Spleen (tissue), 11 donors: ENCODE measurements around the gene ADAMTS6. TPM values are rescaled to one million over a fixed set of nuclear protein-coding genes. Genes with fewer than 3 reads are reported as not detected.

Source experiments
- DNase-seq: peaks from one replicate; pipeline ENCODE4 v3.0.0-alpha.2; 2020
- H3K27ac ChIP-seq, 8 donors: fragments of 200-600 bp; sonication (generic) in 7 of 8; 1 replicate in 4 of 8; 2 replicates in 4 of 8; pipeline versions ENCODE4 v1.5.0 to v1.8.0; 2016 to 2021; ENCODE audit warnings: inconsistent platforms in 4 of 8, mild to moderate bottlenecking in 4 of 8, moderate library complexity in 1 of 8
- H3K27me3 ChIP-seq, 7 donors: fragments of 200-600 bp; sonication (generic) in 6 of 7; replicated peaks in 1 of 7; 1 replicate in 4 of 7; 2 replicates in 3 of 7; pipeline versions ENCODE4 v1.5.0 to v1.8.0; 2016 to 2021; ENCODE audit warnings: inconsistent platforms in 3 of 7, mild to moderate bottlenecking in 1 of 7
- H3K36me3 ChIP-seq, 6 donors: fragments of 200-600 bp; sonication (generic) in 5 of 6; 1 replicate in 4 of 6; 2 replicates in 2 of 6; pipeline versions ENCODE4 v1.5.0 to v1.8.0; 2016 to 2021; ENCODE audit warnings: inconsistent platforms in 2 of 6
- H3K4me1 ChIP-seq, 6 donors: fragments of 200-600 bp; sonication (generic) in 5 of 6; 1 replicate in 3 of 6; 2 replicates in 3 of 6; pipeline versions ENCODE4 v1.5.0 to v1.8.0; 2016 to 2021; ENCODE audit warnings: inconsistent platforms in 3 of 6
- H3K4me3 ChIP-seq, 8 donors: fragments of 200-600 bp; sonication (generic) in 7 of 8; 1 replicate in 4 of 8; 2 replicates in 4 of 8; pipeline versions ENCODE4 v1.5.0 to v1.8.0; 2016 to 2021; ENCODE audit warnings: inconsistent platforms in 4 of 8, mild to moderate bottlenecking in 4 of 8, moderate library complexity in 2 of 8
- H3K9me3 ChIP-seq, 8 donors: fragments of 200-600 bp; sonication (generic) in 7 of 8; 1 replicate in 4 of 8; 2 replicates in 4 of 8; pipeline versions ENCODE4 v1.5.0 to v1.8.0; 2016 to 2021; ENCODE audit warnings: inconsistent platforms in 4 of 8
- POLR2A ChIP-seq, 3 donors: fragments of 450-650 bp; IDR thresholded peaks; one replicate each; pipeline ENCODE4 v1.5.1; 2017; ENCODE audit warnings: antibody characterized with exemption in 3 of 3, mild to moderate bottlenecking in 1 of 3
- POLR2AphosphoS5 ChIP-seq, 3 donors: sonication (generic); formaldehyde crosslinking; IDR thresholded peaks; one replicate each; pipeline ENCODE4 v1.5.1; 2017; ENCODE audit warnings: antibody characterized with exemption in 3 of 3
- WGBS, 5 donors: extraction: QIAGEN DNeasy Blood & Tissue Kit in 3 of 5; methylation state at CpG; one replicate each; pipeline versions ENCODE4 v1.1.5 to v1.1.7; 2013 to 2018; 5-methylcytosine and 5-hydroxymethylcytosine counted together
- intact Hi-C: fragments of 100-400 bp; cut with DNase I; formaldehyde crosslinking; loops from one replicate; pipeline ENCODE4 v1.15.0; 2023; ENCODE audit warnings: low total_unique reads
- polyA plus RNA-seq, 3 donors: library from polyadenylated mRNA; stranded (reverse); fragments of 200-250 nt; gene quantifications; one replicate each; pipeline ENCODE4 v1.2.1, GENCODE V29; 2013
- total RNA-seq, 7 donors: library from RNA; depleted of rRNA in 3 of 7; stranded (reverse); fragments of >200 nt in 3 of 7; fragmentation: NEBNext Ultra II Directional in 4 of 7; extraction: Animal tissue kit (Norgen Biotek cat#: 25700) in 4 of 7; gene quantifications; one replicate each; pipeline versions ENCODE4 v1.1.0 to v1.2.1, GENCODE V29; 2016 to 2021
- TF ChIP-seq, protein P1 (sequence below), 11 experiments: fragments of 200-600 bp in 7 of 11; fragments of 450-650 bp in 4 of 11; sonication (generic) in 4 of 11; IDR thresholded peaks in 8 of 11; conservative IDR thresholded peaks in 3 of 11; 1 replicate in 7 of 11; 2 replicates in 4 of 11; pipeline versions ENCODE4 v1.4.0 to v1.8.0; 2016 to 2021; ENCODE audit warnings: antibody characterized with exemption in 11 of 11, inconsistent platforms in 4 of 11, mild to moderate bottlenecking in 1 of 11
- donor health status: healthy with polysubstance abuse.
- donor health status: DM: no; HTN: no; CAD: no; lungs with moderate emphysema.
- donor health status: DM: no; HTN: no; CAD: no.
- donor health status: Bipolar disorder and iron deficiency.
- donor health status: healthy.
- donor health status: DM: no; HTN: no; CAD: no.
- donor health status: DM: yes; HTN: yes; CAD: no.

ADAMTS6 gene
- total and polyA plus RNA-seq, 10 donors, result 1.1 to 16.4 (median 6.3) TPM

DNA sequence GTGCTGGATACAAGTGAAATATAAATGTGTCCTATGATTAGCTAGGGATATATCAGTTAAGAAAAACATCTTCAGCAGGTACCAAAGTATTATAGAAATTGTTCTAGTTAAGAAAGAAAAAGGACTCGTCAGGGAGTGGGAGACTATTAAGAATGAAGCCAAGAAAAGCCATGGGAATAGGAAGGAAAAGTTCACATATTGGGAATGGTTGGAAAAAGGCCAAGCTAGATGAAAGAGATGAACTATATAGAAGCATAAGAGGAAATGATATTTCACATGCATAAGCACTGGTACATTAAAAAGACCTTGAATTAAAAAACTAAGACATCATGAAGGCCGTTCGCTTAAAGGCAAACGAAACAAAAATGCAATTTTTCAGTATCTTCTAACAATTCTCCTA, 237.7 kb downstream of the ADAMTS6 start:
- H3K27me3 ChIP-seq, result no peaks in the 10 kb centered on the region
- DNase-seq, result no peak
- no peak for TF ChIP-seq POLR2A (IDR thresholded peaks at IDR 0.05)
- TF ChIP-seq, protein P1, sequence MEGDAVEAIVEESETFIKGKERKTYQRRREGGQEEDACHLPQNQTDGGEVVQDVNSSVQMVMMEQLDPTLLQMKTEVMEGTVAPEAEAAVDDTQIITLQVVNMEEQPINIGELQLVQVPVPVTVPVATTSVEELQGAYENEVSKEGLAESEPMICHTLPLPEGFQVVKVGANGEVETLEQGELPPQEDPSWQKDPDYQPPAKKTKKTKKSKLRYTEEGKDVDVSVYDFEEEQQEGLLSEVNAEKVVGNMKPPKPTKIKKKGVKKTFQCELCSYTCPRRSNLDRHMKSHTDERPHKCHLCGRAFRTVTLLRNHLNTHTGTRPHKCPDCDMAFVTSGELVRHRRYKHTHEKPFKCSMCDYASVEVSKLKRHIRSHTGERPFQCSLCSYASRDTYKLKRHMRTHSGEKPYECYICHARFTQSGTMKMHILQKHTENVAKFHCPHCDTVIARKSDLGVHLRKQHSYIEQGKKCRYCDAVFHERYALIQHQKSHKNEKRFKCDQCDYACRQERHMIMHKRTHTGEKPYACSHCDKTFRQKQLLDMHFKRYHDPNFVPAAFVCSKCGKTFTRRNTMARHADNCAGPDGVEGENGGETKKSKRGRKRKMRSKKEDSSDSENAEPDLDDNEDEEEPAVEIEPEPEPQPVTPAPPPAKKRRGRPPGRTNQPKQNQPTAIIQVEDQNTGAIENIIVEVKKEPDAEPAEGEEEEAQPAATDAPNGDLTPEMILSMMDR (IDR thresholded peaks at IDR 0.05 in 8 of 11, conservative IDR thresholded peaks at IDR 0.05 in 3 of 11), result no peak
- TF ChIP-seq POLR2AphosphoS5 (IDR thresholded peaks at IDR 0.05), result no peak
- intact Hi-C loops, result no loop called here
- no peak overlapping the region for H3K4me3 ChIP-seq
- peaks cover 0 to 7% (median 0%) of the 10 kb centered on the region in 6 donors for H3K4me1 ChIP-seq
- no peaks in the 10 kb centered on the region for H3K36me3 ChIP-seq
- no peaks in the 10 kb centered on the region for H3K9me3 ChIP-seq
- no peak overlapping the region for H3K27ac ChIP-seq
- 65 to 81% (median 73%) methylated on average over 4 of the region's 4 CpGs for WGBS, 5 donors

- Histone ChIP-seq H3K4me3 (no peak overlapping the region), H3K4me1 (peaks cover 0 to 7% (median 0%) of the 10 kb centered on the region in 6 donors), H3K27ac (no peak overlapping the region), H3K9me3 (no peaks in the 10 kb centered on the region), H3K27me3 (no peaks in the 10 kb centered on the region), H3K36me3 (no peaks in the 10 kb centered on the region)
- WGBS, 5 donors, result 68 to 86% (median 70%) methylated on average over 2 of the region's 2 CpGs
- no peak for DNase-seq
- intact Hi-C loops, result no loop called here
- TF ChIP-seq POLR2A (IDR thresholded peaks at IDR 0.05) (no peak), POLR2AphosphoS5 (IDR thresholded peaks at IDR 0.05) (no peak)
- TF ChIP-seq, protein P1 (IDR thresholded peaks at IDR 0.05 in 8 of 11, conservative IDR thresholded peaks at IDR 0.05 in 3 of 11), result no peak
Measured at GRCh38 chr5:65243161-65243560, 238.6 kb downstream of the ADAMTS6 start.

DNA sequence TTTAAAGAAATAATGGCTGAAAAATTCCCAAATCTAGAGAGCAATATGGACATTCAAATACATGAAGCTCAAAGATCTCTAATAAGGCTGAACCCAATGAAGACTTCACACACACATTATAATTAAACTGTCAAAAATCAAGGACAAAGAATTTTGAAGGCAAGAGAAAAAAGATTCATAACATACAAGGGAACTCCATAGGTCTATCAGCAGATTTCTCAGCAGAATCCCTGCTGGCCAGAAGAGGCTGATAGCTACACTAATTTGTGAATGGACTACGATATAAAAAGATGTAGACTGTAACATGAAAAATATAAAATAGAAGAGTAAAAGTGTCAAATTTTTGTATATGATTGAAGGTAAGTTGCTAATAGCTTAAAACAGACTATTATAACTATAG, 251.9 kb downstream of the ADAMTS6 start:
- intact Hi-C loops, result no loop called here
- H3K36me3 ChIP-seq, result peaks cover 0 to 7% (median 0%) of the 10 kb centered on the region in 6 donors
- no peak overlapping the region for H3K4me3 ChIP-seq
- no peaks in the 10 kb centered on the region for H3K27me3 ChIP-seq
- no peak for TF ChIP-seq POLR2AphosphoS5 (IDR thresholded peaks at IDR 0.05)
- TF ChIP-seq, protein P1 (IDR thresholded peaks at IDR 0.05 in 8 of 11, conservative IDR thresholded peaks at IDR 0.05 in 3 of 11), result no peak
- no peak for TF ChIP-seq POLR2A (IDR thresholded peaks at IDR 0.05)
- no peak overlapping the region for H3K27ac ChIP-seq
- no peak for DNase-seq
- H3K9me3 ChIP-seq, result peaks cover 2 to 46% (median 42%) of the 10 kb centered on the region in 8 donors
- WGBS, 5 donors, result 85 to 98% (median 89%) methylated on average over 1 of the region's 1 CpG
- H3K4me1 ChIP-seq, result no peaks in the 10 kb centered on the region

- no peak for TF ChIP-seq POLR2A (IDR thresholded peaks at IDR 0.05)
- TF ChIP-seq, protein P1 (IDR thresholded peaks at IDR 0.05 in 8 of 11, conservative IDR thresholded peaks at IDR 0.05 in 3 of 11), result peak in 6 of 11 experiments; percentile 17 to 38 (median 26)
- no peak for TF ChIP-seq POLR2AphosphoS5 (IDR thresholded peaks at IDR 0.05)
- no peaks in the 10 kb centered on the region for H3K27me3 ChIP-seq
- no peak for DNase-seq
- H3K9me3 ChIP-seq, result no peaks in the 10 kb centered on the region
- no peaks in the 10 kb centered on the region for H3K4me1 ChIP-seq
- 87 to 97% (median 92%) methylated on average over 6 of the region's 6 CpGs for WGBS, 5 donors
- no peak overlapping the region for H3K27ac ChIP-seq
- H3K4me3 ChIP-seq, result no peak overlapping the region
- intact Hi-C loops, result no loop called here
- H3K36me3 ChIP-seq, result no peaks in the 10 kb centered on the region
Measured at GRCh38 chr5:65213921-65214525, 267.7 kb downstream of the ADAMTS6 start.
